Astrocyte (in vitro differentiated cells and primary cell): ENCODE measurements around the gene OGN. TPM values are rescaled to one million over a fixed set of nuclear protein-coding genes. Genes with fewer than 3 reads are reported as not detected.
A peak's percentile ranks its signal among the peaks of the same experiment; 100 is the strongest.

Experiments
- DNase-seq: peaks from one replicate; pipeline ENCODE4 v3.0.0-alpha.2; 2010; ENCODE audit warnings: low read depth
- FAIRE-seq: peaks from 2 replicates; lab custom pipeline; 2011; peaks lifted over from hg19 to GRCh38; lab: Jason Lieb, UNC
- H2AFZ ChIP-seq: 2 replicates; pipeline ENCODE4 v1.6.0; 2012; ENCODE audit warnings: low read depth, low read length, inconsistent platforms
- H3K27ac ChIP-seq: 2 replicates; pipeline ENCODE4 v1.5.1; 2011; ENCODE audit warnings: low read depth, low read length, inconsistent platforms
- H3K27me3 ChIP-seq: 2 replicates; pipeline ENCODE4 v1.6.0; 2011; ENCODE audit warnings: low read length, inconsistent platforms; ENCODE audit not compliant: insufficient read depth
- H3K36me3 ChIP-seq: 2 replicates; pipeline ENCODE4 v1.5.1; 2011; ENCODE audit warnings: low read length, inconsistent platforms; ENCODE audit not compliant: insufficient read depth
- H3K4me1 ChIP-seq: 2 replicates; pipeline ENCODE4 v1.5.1; 2011; ENCODE audit warnings: low read length, inconsistent platforms; ENCODE audit not compliant: insufficient read depth
- H3K4me2 ChIP-seq: 2 replicates; pipeline ENCODE4 v1.6.0; 2012; ENCODE audit warnings: low read length, inconsistent platforms
- H3K4me3 ChIP-seq: 2 replicates; pipeline ENCODE4 v1.5.1; 2011; ENCODE audit warnings: low read depth, mild to moderate bottlenecking, low read length, inconsistent platforms; ENCODE audit not compliant: insufficient read depth
- H3K79me2 ChIP-seq: 2 replicates; pipeline ENCODE4 v1.6.0; 2012; ENCODE audit warnings: mild to moderate bottlenecking, low read length, inconsistent platforms; ENCODE audit not compliant: insufficient read depth
- H3K9ac ChIP-seq: 2 replicates; pipeline ENCODE4 v1.6.0; 2012; ENCODE audit warnings: mild to moderate bottlenecking, low read length, inconsistent platforms
- H3K9me3 ChIP-seq: 2 replicates; pipeline ENCODE4 v1.5.1; 2012; ENCODE audit warnings: low read depth, mild to moderate bottlenecking, low read length, inconsistent platforms; ENCODE audit not compliant: insufficient read depth
- H4K20me1 ChIP-seq: 2 replicates; pipeline ENCODE4 v1.6.0; 2012; ENCODE audit warnings: low read length, inconsistent platforms; ENCODE audit not compliant: insufficient read depth
- H3K27ac Mint-ChIP-seq: one replicate; pipeline ENCODE4 v1.8.0; 2021; ENCODE audit warnings: mild to moderate bottlenecking, mixed read lengths; ENCODE audit not compliant: unreplicated experiment
- H3K27me3 Mint-ChIP-seq: one replicate; pipeline ENCODE4 v1.8.0; 2021; ENCODE audit warnings: low read depth, mixed read lengths; ENCODE audit not compliant: unreplicated experiment
- H3K36me3 Mint-ChIP-seq: one replicate; pipeline ENCODE4 v1.8.0; 2021; ENCODE audit warnings: low read depth, mixed read lengths; ENCODE audit not compliant: unreplicated experiment
- H3K4me1 Mint-ChIP-seq: one replicate; pipeline ENCODE4 v1.8.0; 2021; ENCODE audit warnings: low read depth, mixed read lengths; ENCODE audit not compliant: unreplicated experiment
- H3K4me3 Mint-ChIP-seq: one replicate; pipeline ENCODE4 v1.8.0; 2021; ENCODE audit warnings: mild to moderate bottlenecking, moderate library complexity, mixed read lengths; ENCODE audit not compliant: unreplicated experiment
- H3K9me3 Mint-ChIP-seq: one replicate; pipeline ENCODE4 v1.8.0; 2021; ENCODE audit warnings: mild to moderate bottlenecking, mixed read lengths; ENCODE audit not compliant: unreplicated experiment
- CTCF ChIP-seq: IDR thresholded peaks from 2 replicates; pipeline ENCODE4 v1.5.1; 2011; ENCODE audit warnings: low read depth, mild to moderate bottlenecking, inconsistent platforms, low read length, moderate library complexity; ENCODE audit not compliant: insufficient read depth
- EZH2 ChIP-seq: IDR thresholded peaks from 2 replicates; pipeline ENCODE4 v1.6.1; 2012; ENCODE audit warnings: mild to moderate bottlenecking, low read length, inconsistent platforms; ENCODE audit not compliant: insufficient read depth
- total RNA-seq: library from RNA; stranded (reverse); gene quantifications from 2 replicates; pipeline ENCODE4 v1.2.1, GENCODE V29; 2021

The OGN gene
- total RNA-seq, 1 donor from 2014 or later, result not detected

- Histone ChIP-seq H3K4me3 (no peak overlapping the region), H3K27me3 (no peaks in the 10 kb centered on the region), H2AFZ (no peak overlapping the region), H3K27ac (no peak overlapping the region), H3K4me1 (no peaks in the 10 kb centered on the region), H3K4me2 (no peak overlapping the region), H3K9me3 (no peaks in the 10 kb centered on the region), H4K20me1 (no peaks in the 10 kb centered on the region), H3K36me3 (no peaks in the 10 kb centered on the region), H3K79me2 (no peaks in the 10 kb centered on the region), H3K9ac (no peak overlapping the region)
- H3K9me3 Mint-ChIP-seq, result no peaks in the 10 kb centered on the region
- no peaks in the 10 kb centered on the region for H3K27me3 Mint-ChIP-seq
- peaks cover 2% of the 10 kb centered on the region for H3K4me1 Mint-ChIP-seq
- H3K36me3 Mint-ChIP-seq, result no peaks in the 10 kb centered on the region
- TF ChIP-seq EZH2, result no peak
- TF ChIP-seq CTCF, result no peak
- H3K4me3 Mint-ChIP-seq, result no peak overlapping the region
- H3K27ac Mint-ChIP-seq, result no peak overlapping the region
- DNase-seq, result no peak
- no peak for FAIRE-seq
Observed at GRCh38 chr9:92429836-92430235, 25.5 kb upstream of the OGN start.

GRCh38 chr9:92426501-92427145 is 22.2 kb upstream of the OGN start:
- no peak overlapping the region for H2AFZ ChIP-seq
- H3K36me3 Mint-ChIP-seq, result no peaks in the 10 kb centered on the region
- no peaks in the 10 kb centered on the region for H3K79me2 ChIP-seq
- H3K4me3 Mint-ChIP-seq, result no peak overlapping the region
- H4K20me1 ChIP-seq, result no peaks in the 10 kb centered on the region
- no peaks in the 10 kb centered on the region for H3K27me3 Mint-ChIP-seq
- H3K4me1 Mint-ChIP-seq, result peaks cover 2% of the 10 kb centered on the region
- H3K4me2 ChIP-seq, result no peak overlapping the region
- no peak for TF ChIP-seq CTCF
- no peak for TF ChIP-seq EZH2
- no peak overlapping the region for H3K4me3 ChIP-seq
- no peaks in the 10 kb centered on the region for H3K9me3 Mint-ChIP-seq
- FAIRE-seq (no peak), DNase-seq (no peak)
- no peaks in the 10 kb centered on the region for H3K4me1 ChIP-seq
- no peaks in the 10 kb centered on the region for H3K9me3 ChIP-seq
- no peak overlapping the region for H3K27ac ChIP-seq
- H3K9ac ChIP-seq, result no peak overlapping the region
- no peaks in the 10 kb centered on the region for H3K27me3 ChIP-seq
- H3K27ac Mint-ChIP-seq, result no peak overlapping the region
- no peaks in the 10 kb centered on the region for H3K36me3 ChIP-seq

GRCh38 chr9:92425474-92425873 is 21.1 kb upstream of the OGN start:
- H3K27me3 ChIP-seq, result no peaks in the 10 kb centered on the region
- no peak overlapping the region for H2AFZ ChIP-seq
- TF ChIP-seq EZH2 (no peak), CTCF (no peak)
- no peaks in the 10 kb centered on the region for H3K79me2 ChIP-seq
- H4K20me1 ChIP-seq, result no peaks in the 10 kb centered on the region
- H3K9ac ChIP-seq, result no peak overlapping the region
- H3K4me2 ChIP-seq, result no peak overlapping the region
- H3K4me1 ChIP-seq, result no peaks in the 10 kb centered on the region
- no peak overlapping the region for H3K27ac ChIP-seq
- no peak overlapping the region for H3K4me3 ChIP-seq
- FAIRE-seq, result peak; percentile 34
- DNase-seq, result peak; percentile 57
- Mint-ChIP-seq H3K9me3 (no peaks in the 10 kb centered on the region), H3K27me3 (no peaks in the 10 kb centered on the region), H3K4me3 (no peak overlapping the region), H3K4me1 (peaks cover 2% of the 10 kb centered on the region), H3K27ac (no peak overlapping the region), H3K36me3 (no peaks in the 10 kb centered on the region)
- H3K9me3 ChIP-seq, result no peaks in the 10 kb centered on the region
- H3K36me3 ChIP-seq, result no peaks in the 10 kb centered on the region
